ENCODE results near the gene GDI2. TPM values are rescaled to one million over a fixed set of nuclear protein-coding genes. Genes with fewer than 3 reads are reported as not detected.

Gene GDI2
- total RNA-seq, 1 donor from 2014 or later = 174 TPM

DNA sequence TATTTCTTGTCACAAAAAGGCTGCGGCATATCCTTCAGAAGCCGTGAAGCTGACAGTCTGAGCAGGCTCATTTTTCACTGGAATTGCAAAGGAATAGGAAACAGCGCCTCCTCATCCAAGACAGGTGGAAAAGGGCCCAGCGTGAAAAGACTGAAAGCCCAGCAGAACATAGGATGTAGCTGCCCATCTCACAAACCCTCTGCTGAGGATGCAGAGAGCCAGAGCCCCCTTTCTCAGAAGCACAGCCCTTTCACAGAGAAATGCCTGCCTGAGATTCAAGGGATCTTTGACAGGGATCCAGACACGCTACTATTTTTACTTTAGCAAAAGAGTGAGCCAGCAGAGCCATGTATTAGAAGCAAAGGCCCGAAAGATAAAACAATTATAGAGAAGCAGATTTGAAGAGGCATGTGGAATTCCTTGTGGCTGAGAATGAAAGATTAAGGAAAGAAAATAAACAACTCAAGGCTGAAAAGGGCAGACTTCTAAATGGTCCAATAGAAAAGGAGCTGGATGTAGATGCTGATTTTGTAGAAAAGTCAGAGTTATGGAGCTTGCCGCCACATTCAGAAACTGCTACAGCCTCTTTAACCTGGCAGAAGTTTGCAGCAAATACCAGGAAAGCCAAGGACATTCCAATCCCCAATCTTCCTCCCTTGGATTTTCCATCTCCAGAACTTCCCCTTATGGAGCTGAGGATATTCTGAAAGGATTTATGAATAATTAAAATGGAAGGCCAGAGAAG, 36.9 kb downstream of the GDI2 start:
- no peak overlapping the region for H3K27ac ChIP-seq
- H3K9me3 ChIP-seq = no peaks in the 10 kb centered on the region
- H3K27me3 ChIP-seq = no peaks in the 10 kb centered on the region
- TF ChIP-seq, protein P1, sequence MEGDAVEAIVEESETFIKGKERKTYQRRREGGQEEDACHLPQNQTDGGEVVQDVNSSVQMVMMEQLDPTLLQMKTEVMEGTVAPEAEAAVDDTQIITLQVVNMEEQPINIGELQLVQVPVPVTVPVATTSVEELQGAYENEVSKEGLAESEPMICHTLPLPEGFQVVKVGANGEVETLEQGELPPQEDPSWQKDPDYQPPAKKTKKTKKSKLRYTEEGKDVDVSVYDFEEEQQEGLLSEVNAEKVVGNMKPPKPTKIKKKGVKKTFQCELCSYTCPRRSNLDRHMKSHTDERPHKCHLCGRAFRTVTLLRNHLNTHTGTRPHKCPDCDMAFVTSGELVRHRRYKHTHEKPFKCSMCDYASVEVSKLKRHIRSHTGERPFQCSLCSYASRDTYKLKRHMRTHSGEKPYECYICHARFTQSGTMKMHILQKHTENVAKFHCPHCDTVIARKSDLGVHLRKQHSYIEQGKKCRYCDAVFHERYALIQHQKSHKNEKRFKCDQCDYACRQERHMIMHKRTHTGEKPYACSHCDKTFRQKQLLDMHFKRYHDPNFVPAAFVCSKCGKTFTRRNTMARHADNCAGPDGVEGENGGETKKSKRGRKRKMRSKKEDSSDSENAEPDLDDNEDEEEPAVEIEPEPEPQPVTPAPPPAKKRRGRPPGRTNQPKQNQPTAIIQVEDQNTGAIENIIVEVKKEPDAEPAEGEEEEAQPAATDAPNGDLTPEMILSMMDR (IDR thresholded peaks at IDR 0.05) = no peak
- no peak for ATAC-seq
- H3K36me3 ChIP-seq = peaks cover 41% of the 10 kb centered on the region
- no peak for DNase-seq
- peaks cover 22% of the 10 kb centered on the region for H3K4me1 ChIP-seq
- no peak overlapping the region for H3K4me3 ChIP-seq
- intact Hi-C loops (cut with DNase I) = no loop called here

DNA sequence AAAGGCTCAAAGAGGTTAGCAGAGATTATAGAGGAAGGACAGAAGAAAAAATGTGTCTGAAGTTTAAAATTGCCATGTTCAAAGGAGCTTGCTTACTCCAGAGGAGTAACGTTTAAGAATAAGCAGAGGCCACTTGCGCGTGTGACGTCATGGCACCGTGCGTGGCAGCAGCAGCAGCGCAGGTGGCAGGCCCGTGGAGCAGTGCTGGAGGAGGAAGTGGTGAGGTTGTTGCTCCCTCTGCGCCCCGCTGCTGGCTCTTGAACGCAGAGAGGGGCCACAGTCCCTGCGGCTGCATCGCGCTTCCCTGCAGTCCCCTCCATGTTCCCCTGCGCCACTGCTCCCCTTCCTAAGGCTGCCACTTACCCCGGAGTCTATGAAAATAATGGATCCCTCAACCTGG, 37.5 kb downstream of the GDI2 start:
- Histone ChIP-seq H3K27me3 (no peaks in the 10 kb centered on the region), H3K36me3 (peaks cover 43% of the 10 kb centered on the region), H3K9me3 (no peaks in the 10 kb centered on the region), H3K4me1 (peaks cover 22% of the 10 kb centered on the region), H3K4me3 (no peak overlapping the region), H3K27ac (no peak overlapping the region)
- DNase-seq (peak; percentile 68), ATAC-seq (peak; percentile 53)
- TF ChIP-seq, protein P1 (IDR thresholded peaks at IDR 0.05) = no peak
- intact Hi-C loops (cut with DNase I) = no loop called here

DNA sequence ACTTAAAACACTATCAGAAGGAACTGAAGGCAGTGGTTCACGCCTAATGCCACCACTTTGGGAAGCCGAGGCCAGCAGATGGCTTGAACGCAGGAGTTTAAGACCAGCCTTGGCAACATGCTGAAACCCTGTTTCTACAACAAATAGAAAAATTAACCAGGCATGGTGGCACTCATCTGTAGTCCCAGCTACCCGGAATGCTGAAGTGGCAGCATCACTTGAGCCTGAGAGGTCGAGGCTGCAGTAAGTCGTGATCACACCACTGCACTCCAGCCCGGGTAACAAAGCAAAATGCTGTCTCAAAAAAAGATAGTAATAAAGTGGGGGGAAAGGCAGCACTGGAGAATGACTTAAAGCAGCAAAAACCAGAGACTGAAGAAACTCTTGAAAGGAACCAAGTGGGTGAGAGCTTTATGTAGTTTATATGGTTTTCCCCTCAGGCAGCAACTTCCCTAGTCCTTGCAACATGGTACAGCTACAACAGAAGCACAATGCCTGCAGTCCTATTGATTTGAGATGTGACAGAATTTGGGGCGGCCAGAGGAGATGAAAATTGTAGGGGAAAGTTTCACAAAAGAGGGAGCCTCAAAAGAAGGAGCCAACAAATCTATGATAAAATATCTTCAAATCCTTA, 38.1 kb downstream of the GDI2 start:
- no peak for ATAC-seq
- no peak overlapping the region for H3K4me3 ChIP-seq
- peaks cover 22% of the 10 kb centered on the region for H3K4me1 ChIP-seq
- intact Hi-C loops (cut with DNase I) = no loop called here
- no peak for DNase-seq
- H3K27me3 ChIP-seq = no peaks in the 10 kb centered on the region
- peaks cover 48% of the 10 kb centered on the region for H3K36me3 ChIP-seq
- H3K9me3 ChIP-seq = no peaks in the 10 kb centered on the region
- TF ChIP-seq, protein P1 (IDR thresholded peaks at IDR 0.05) = no peak
- no peak overlapping the region for H3K27ac ChIP-seq

DNA sequence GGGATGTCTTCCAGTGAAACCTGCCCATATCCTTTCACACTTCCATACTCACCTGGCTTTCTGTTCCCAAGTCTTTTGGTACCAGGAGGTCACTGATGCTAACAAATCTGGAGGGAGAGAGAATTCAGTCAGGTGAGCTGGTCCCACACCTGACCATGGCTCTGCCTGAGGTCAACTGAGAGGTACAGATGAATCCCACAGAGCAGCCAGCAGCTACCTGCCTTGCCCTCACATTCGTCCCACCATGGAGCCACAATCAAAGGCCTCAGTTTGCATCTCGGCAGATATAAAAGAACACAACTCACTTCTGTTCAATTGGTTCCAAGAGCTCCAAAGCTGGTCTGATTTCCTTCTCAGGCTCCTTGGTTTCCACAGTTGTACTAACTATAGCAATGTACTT, 47.0 kb downstream of the GDI2 start:
- ATAC-seq = no peak
- Histone ChIP-seq H3K9me3 (no peaks in the 10 kb centered on the region), H3K4me3 (no peak overlapping the region), H3K27me3 (no peaks in the 10 kb centered on the region), H3K4me1 (no peaks in the 10 kb centered on the region), H3K36me3 (peaks cover 91% of the 10 kb centered on the region), H3K27ac (no peak overlapping the region)
- intact Hi-C loops (cut with DNase I) = no loop called here
- TF ChIP-seq, protein P1 (IDR thresholded peaks at IDR 0.05) = no peak
- DNase-seq = no peak

DNA sequence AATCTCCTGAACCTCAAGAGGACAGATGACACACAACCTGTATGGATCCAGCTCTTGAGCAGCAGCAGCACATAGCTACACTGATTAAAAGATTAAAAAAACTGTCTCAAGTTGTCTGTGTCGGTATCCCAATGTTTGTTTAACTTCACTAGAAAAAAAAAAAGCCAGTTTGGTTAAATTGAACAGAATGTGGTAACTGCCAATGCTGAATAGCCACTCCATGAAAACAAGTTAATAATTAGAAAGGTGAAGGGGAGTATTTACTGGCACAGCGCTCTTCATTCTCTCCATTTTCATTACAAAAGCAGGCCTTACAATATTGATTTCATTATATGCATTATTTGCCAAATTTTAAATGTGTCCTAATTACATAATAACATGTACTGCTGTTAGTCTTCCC, 47.6 kb downstream of the GDI2 start:
- ATAC-seq = no peak
- TF ChIP-seq, protein P1 (IDR thresholded peaks at IDR 0.05) = no peak

More for the DNA sequence above, 47.6 kb downstream of the GDI2 start:
- Histone ChIP-seq H3K36me3 (peaks cover 96% of the 10 kb centered on the region), H3K4me1 (no peaks in the 10 kb centered on the region), H3K27me3 (no peaks in the 10 kb centered on the region), H3K4me3 (no peak overlapping the region), H3K9me3 (no peaks in the 10 kb centered on the region), H3K27ac (no peak overlapping the region)
- no peak for DNase-seq
- intact Hi-C loops (cut with DNase I) = no loop called here

Measured in upper lobe of right lung (tissue), 1 donor.